ENCODE data around the gene TIMP2. TPM values are rescaled to one million over a fixed set of nuclear protein-coding genes. Genes with fewer than 3 reads are reported as not detected.

Gene TIMP2, protein sequence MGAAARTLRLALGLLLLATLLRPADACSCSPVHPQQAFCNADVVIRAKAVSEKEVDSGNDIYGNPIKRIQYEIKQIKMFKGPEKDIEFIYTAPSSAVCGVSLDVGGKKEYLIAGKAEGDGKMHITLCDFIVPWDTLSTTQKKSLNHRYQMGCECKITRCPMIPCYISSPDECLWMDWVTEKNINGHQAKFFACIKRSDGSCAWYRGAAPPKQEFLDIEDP
- total RNA-seq (2022) (24.8 and 35.1 TPM in 2 replicates), Bru-seq, nascent RNA (percentile 44 among the genes with signal in this experiment), BruChase-seq, experiment 1, labeled RNA remaining after a 6-hour chase (percentile 63 among the genes with signal in this experiment), BruChase-seq, experiment 2, labeled RNA remaining after a 2-hour chase (percentile 54 among the genes with signal in this experiment)
- long read RNA-seq, partial matches to known transcripts, result 0 of 6 reads
- long read RNA-seq, other reads (novel, unspliced or antisense), result 3 of 6 reads

DNA sequence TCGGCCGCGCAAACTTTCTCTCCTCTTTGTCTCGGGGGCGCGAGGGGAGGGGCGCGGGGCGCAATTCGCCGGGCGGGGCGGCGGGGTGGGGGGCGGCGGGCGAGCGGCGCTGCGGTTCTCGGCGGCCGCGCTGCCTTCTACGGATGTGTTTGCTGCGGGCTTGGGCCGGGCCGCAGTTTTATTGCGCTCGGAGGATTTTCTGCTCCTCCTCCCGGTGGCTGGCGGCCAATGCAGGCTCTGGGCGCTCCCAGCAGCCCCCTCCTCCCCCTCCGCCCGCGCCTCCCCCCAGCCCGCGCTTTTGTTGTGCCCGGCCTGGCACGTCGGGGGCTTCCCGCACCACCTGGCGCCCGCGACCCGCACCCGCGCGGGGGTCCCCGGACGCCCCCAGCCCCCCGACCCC lies at the start of gene TIMP2:
Gene TIMP2 (minus strand): TSS at position 154 of the 400 bp plus-strand sequence. CDS start 299 bp downstream, outside the sequence.
- DNase-seq (ENCODE audit: unreplicated experiment), result peak; percentile 66
- peaks cover 12% of the 10 kb centered on the region for H3K4me1 Mint-ChIP-seq (ENCODE audit: insufficient read depth, unreplicated experiment)
- peak within 1 kb of the TSS; percentile 73 for H3K4me3 Mint-ChIP-seq (ENCODE audit: unreplicated experiment)
- no peaks in the 10 kb centered on the region for H3K9me3 Mint-ChIP-seq (ENCODE audit: unreplicated experiment)
- no peaks in the 10 kb centered on the region for H3K27me3 Mint-ChIP-seq (ENCODE audit: insufficient read depth, unreplicated experiment)
- H3K27ac Mint-ChIP-seq (ENCODE audit: low read depth, unreplicated experiment), result no peak within 1 kb of the TSS
- ChIA-PET POLR2A (interaction anchor here (3.3 kb wide), 1 partner anchor 9 kb away, joined by 14 read pairs; no protein-coding TSS in a partner anchor), CTCF (no interaction called here)
- BruUV-seq (replicated peaks), result no TSS peak
- no peaks in the 10 kb centered on the region for H3K36me3 Mint-ChIP-seq (ENCODE audit: insufficient read depth, unreplicated experiment)
- intact Hi-C loops (cut with micrococcal nuclease), result no loop called here
- TF ChIP-seq, protein P1, sequence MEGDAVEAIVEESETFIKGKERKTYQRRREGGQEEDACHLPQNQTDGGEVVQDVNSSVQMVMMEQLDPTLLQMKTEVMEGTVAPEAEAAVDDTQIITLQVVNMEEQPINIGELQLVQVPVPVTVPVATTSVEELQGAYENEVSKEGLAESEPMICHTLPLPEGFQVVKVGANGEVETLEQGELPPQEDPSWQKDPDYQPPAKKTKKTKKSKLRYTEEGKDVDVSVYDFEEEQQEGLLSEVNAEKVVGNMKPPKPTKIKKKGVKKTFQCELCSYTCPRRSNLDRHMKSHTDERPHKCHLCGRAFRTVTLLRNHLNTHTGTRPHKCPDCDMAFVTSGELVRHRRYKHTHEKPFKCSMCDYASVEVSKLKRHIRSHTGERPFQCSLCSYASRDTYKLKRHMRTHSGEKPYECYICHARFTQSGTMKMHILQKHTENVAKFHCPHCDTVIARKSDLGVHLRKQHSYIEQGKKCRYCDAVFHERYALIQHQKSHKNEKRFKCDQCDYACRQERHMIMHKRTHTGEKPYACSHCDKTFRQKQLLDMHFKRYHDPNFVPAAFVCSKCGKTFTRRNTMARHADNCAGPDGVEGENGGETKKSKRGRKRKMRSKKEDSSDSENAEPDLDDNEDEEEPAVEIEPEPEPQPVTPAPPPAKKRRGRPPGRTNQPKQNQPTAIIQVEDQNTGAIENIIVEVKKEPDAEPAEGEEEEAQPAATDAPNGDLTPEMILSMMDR (IDR thresholded peaks at IDR 0.05; ENCODE audit: unreplicated experiment), result peak; percentile 25

DNA sequence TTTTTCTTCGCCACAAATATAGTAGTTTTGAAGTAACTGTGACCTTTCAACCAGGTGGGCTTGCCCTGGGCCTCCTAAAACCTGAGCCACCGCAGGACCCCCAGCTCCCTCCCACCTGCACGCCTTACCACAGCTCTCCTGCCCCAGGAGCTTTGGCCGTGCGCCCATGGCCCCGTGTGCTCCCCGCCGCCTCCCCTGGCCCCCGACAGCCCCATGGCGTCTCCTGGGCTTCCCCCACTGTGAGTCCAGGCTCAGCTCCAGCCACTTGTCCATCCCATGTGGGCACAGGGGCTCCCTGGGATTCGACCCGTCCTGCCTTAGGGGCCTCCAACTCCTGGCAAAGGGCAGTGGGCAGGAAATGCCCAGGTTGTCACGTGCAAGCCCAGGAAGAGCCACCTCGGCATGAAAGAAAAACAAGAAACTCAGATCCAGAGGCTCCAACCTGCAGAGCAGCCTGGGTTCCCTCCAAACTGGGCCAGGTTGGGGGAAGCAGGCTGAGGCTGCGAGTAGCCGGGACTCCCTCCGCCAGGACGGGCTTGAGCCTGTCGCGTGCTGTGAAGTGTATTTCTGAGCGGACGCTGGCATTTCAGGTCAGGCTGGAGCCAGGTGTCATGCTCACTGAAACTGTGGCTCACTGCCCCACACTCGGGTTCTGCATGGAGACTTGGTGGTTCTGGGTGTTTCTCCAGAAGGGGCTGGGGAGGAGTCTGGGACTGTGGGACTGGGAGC lies 48.8 kb upstream of the TIMP2 start:
- intact Hi-C loops (cut with micrococcal nuclease), result no loop called here
- no peak overlapping the region for H3K27ac Mint-ChIP-seq (ENCODE audit: low read depth, unreplicated experiment)
- no peaks in the 10 kb centered on the region for H3K27me3 Mint-ChIP-seq (ENCODE audit: insufficient read depth, unreplicated experiment)
- TF ChIP-seq, protein P1 (IDR thresholded peaks at IDR 0.05; ENCODE audit: unreplicated experiment), result no peak
- no TSS peak for BruUV-seq (replicated peaks)
- no peak overlapping the region for H3K4me3 Mint-ChIP-seq (ENCODE audit: unreplicated experiment)
- H3K36me3 Mint-ChIP-seq (ENCODE audit: insufficient read depth, unreplicated experiment), result peaks cover 26% of the 10 kb centered on the region
- POLR2A ChIA-PET, result interaction anchor here (0.6 to 1.9 kb wide), 4 partner anchors 40 to 270 kb away, joined by 3 to 7 read pairs (median 4); no protein-coding TSS in a partner anchor
- no peaks in the 10 kb centered on the region for H3K9me3 Mint-ChIP-seq (ENCODE audit: unreplicated experiment)
- no peak for DNase-seq (ENCODE audit: unreplicated experiment)
- CTCF ChIA-PET, result interaction anchor here (1.1 to 6.6 kb wide), 2 partner anchors 9 to 110 kb away, joined by 3 to 126 read pairs; no protein-coding TSS in a partner anchor
- H3K4me1 Mint-ChIP-seq (ENCODE audit: insufficient read depth, unreplicated experiment), result peaks cover 14% of the 10 kb centered on the region

DNA sequence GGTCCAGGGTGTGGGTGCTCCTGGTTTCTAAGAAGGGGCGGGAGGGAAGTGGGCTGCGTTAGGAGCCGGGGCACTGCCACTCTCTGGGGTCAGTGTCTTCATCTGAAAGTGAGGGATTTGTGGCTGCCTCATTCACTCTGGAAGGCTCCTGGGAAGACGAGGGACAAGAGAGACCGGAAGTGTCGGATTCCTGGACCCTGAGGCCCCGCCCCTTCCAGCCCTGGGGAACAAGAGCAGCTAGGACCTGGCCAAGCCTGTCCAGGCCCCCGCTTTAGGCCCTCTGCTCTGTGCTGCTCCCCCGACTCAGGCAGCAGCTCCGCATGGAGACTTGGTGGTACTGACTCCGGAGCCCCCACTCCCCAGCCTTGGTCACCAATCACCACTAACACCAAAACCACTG lies 48.0 kb upstream of the TIMP2 start:
- TF ChIP-seq, protein P1 (IDR thresholded peaks at IDR 0.05; ENCODE audit: unreplicated experiment), result no peak
- BruUV-seq (replicated peaks), result no TSS peak
- no peak for DNase-seq (ENCODE audit: unreplicated experiment)
- Mint-ChIP-seq H3K4me3 (ENCODE audit: unreplicated experiment) (no peak overlapping the region), H3K27ac (ENCODE audit: low read depth, unreplicated experiment) (no peak overlapping the region), H3K27me3 (ENCODE audit: insufficient read depth, unreplicated experiment) (no peaks in the 10 kb centered on the region), H3K4me1 (ENCODE audit: insufficient read depth, unreplicated experiment) (peaks cover 14% of the 10 kb centered on the region), H3K9me3 (ENCODE audit: unreplicated experiment) (no peaks in the 10 kb centered on the region), H3K36me3 (ENCODE audit: insufficient read depth, unreplicated experiment) (peaks cover 30% of the 10 kb centered on the region)
- CTCF ChIA-PET, result interaction anchor here (1.1 to 6.6 kb wide), 2 partner anchors 8 to 109 kb away, joined by 3 to 126 read pairs; no protein-coding TSS in a partner anchor
- POLR2A ChIA-PET, result interaction anchor here (0.6 to 1.2 kb wide), 3 partner anchors 132 to 269 kb away, joined by 3 to 4 read pairs (median 3); no protein-coding TSS in a partner anchor
- intact Hi-C loops (cut with micrococcal nuclease), result no loop called here

Data from MCF 10A (cell line).